ENCODE results near the gene AIMP1. TPM values are rescaled to one million over a fixed set of nuclear protein-coding genes. Genes with fewer than 3 reads are reported as not detected.
"Not testable (repeated sequence)": the region's sequence is repeated elsewhere in the genome, so short reads cannot be mapped to it uniquely, and the experiment has no call there.

The AIMP1 gene
- total RNA-seq, 1 donor from 2014 or later, result 14.9 TPM

- Histone ChIP-seq H3K36me3 (no peaks in the 10 kb centered on the region), H3K27me3 (no peaks in the 10 kb centered on the region), H3K4me3 (no peak overlapping the region), H3K27ac (no peak overlapping the region), H3K4me1 (no peaks in the 10 kb centered on the region), H3K9me3 (no peaks in the 10 kb centered on the region)
- intact Hi-C loops (cut with DNase I), result no loop called here
- DNase-seq (ENCODE audit: low spot score in 2 of 2), result no peak
- no peak for TF ChIP-seq CTCF (IDR thresholded peaks at IDR 0.05)
These were observed 63.8 kb downstream of the AIMP1 start for GRCh38 chr4:106380179-106380578.

GRCh38 chr4:106384878-106385277 lies 68.5 kb downstream of the AIMP1 start:
- H3K9me3 ChIP-seq, result no peaks in the 10 kb centered on the region
- H3K4me3 ChIP-seq, result no peak overlapping the region
- H3K36me3 ChIP-seq, result no peaks in the 10 kb centered on the region
- no peak for DNase-seq (ENCODE audit: low spot score in 2 of 2)
- H3K4me1 ChIP-seq, result no peaks in the 10 kb centered on the region
- H3K27ac ChIP-seq, result no peak overlapping the region
- intact Hi-C loops (cut with DNase I), result no loop called here
- no peaks in the 10 kb centered on the region for H3K27me3 ChIP-seq
- TF ChIP-seq CTCF (IDR thresholded peaks at IDR 0.05), result no peak

GRCh38 chr4:106385853-106386393 lies 69.6 kb downstream of the AIMP1 start:
- no peaks in the 10 kb centered on the region for H3K36me3 ChIP-seq
- H3K9me3 ChIP-seq, result no peaks in the 10 kb centered on the region
- intact Hi-C loops (cut with DNase I), result no loop called here
- no peaks in the 10 kb centered on the region for H3K27me3 ChIP-seq
- DNase-seq (ENCODE audit: low spot score in 2 of 2), result no peak
- no peak overlapping the region for H3K27ac ChIP-seq
- H3K4me3 ChIP-seq, result no peak overlapping the region
- no peak for TF ChIP-seq CTCF (IDR thresholded peaks at IDR 0.05)
- H3K4me1 ChIP-seq, result no peaks in the 10 kb centered on the region

GRCh38 chr4:106395582-106395981 lies 79.2 kb downstream of the AIMP1 start:
- Histone ChIP-seq H3K4me1 (no peaks in the 10 kb centered on the region), H3K9me3 (peaks cover 0 to 47% of the 10 kb centered on the region in 2 donors), H3K36me3 (no peaks in the 10 kb centered on the region), H3K27me3 (no peaks in the 10 kb centered on the region), H3K27ac (no peak overlapping the region), H3K4me3 (no peak overlapping the region)
- intact Hi-C loops (cut with DNase I), result no loop called here
- no peak for TF ChIP-seq CTCF (IDR thresholded peaks at IDR 0.05)
- no peak for DNase-seq (ENCODE audit: low spot score in 2 of 2)

- H3K4me3 ChIP-seq; intact Hi-C loops (cut with DNase I); H3K36me3 ChIP-seq; H3K27me3 ChIP-seq; H3K4me1 ChIP-seq; H3K27ac ChIP-seq; DNase-seq (ENCODE audit: low spot score in 2 of 2): not testable (repeated sequence)
- peaks cover 0 to 47% of the 10 kb centered on the region in 2 donors for H3K9me3 ChIP-seq
These were observed 82.5 kb downstream of the AIMP1 start for GRCh38 chr4:106398898-106399297.

Other genes starting within 250 kb of the AIMP1 start
- gene TBCK, start 341 bp upstream of the AIMP1 start, total RNA-seq, result 35.7 TPM
- not detected for gene GIMD1, start 52.2 kb downstream of the AIMP1 start, total RNA-seq

Data from ascending aorta (tissue), 2 donors.